NCI-H128 (cell line): Measurements from ENCODE around the gene ZNF784.
"Not testable (repeated sequence)": the region's sequence is repeated elsewhere in the genome, so short reads cannot be mapped to it uniquely, and the experiment has no call there.

ENCODE experiments used
- DNase-seq: peaks from one replicate; lab custom pipeline; 2025; ENCODE audit not compliant: unreplicated experiment; lab: John Stamatoyannopoulos, UW

The ZNF784 gene

DNA sequence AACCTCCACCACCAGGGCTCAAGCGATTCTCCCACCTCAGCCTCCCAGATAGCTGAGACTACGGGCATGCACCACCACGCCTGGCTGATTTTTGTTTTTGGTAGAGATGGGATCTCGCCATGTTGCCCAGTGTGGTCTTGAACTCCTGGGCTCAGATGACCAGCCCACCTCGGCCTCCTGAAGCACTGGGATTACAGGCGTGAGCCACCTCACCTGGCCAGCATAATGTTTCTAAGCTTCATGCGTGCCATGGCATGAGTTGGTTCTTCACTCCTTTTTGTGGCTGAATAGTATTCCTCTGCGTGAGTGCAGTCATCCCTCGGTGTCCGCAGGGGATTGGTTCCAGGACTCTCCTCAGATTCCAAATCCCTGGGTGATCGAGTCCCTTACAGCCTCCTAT is 39.5 kb downstream of the ZNF784 start:
- DNase-seq = no peak

DNA sequence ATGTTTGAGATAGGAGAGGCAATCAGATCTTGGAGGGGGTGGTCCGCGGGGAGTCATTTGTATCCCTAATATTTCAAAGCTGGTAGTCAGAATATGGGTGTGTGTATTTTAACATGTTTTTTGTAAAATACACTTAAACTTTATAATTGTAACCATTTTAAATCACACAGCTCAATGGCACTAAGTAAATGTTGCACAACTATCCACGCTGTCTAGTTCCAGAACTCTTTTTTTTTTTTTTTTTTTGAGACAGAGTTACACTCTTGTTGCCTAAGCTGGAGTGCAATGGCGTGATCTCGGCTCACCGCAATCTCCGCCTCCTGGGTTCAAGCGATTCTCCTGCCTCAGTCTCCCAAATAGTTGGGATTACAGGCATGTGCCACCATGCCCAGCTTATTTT is 40.5 kb downstream of the ZNF784 start:
- not testable (repeated sequence) for DNase-seq

DNA sequence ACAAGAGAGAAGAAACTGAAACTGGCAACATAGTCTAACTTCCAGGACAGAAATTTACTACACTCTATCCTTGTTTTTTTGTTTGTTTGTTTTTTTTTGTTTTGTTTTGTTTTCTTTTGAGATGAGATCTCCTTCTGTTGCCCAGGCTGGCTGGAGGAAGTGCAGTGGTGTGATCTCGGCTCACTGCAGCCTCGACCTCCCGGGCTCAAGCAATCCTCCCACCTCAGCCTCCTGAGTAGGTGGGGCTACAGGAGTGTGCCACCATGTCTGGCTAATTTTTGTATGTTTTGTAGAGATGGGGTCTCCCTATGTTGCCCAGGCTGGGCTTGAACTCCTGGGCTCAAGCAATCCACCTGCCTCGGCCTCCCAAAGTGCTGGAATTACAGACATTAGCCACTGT is 42.1 kb downstream of the ZNF784 start:
- DNase-seq = not testable (repeated sequence)

DNA sequence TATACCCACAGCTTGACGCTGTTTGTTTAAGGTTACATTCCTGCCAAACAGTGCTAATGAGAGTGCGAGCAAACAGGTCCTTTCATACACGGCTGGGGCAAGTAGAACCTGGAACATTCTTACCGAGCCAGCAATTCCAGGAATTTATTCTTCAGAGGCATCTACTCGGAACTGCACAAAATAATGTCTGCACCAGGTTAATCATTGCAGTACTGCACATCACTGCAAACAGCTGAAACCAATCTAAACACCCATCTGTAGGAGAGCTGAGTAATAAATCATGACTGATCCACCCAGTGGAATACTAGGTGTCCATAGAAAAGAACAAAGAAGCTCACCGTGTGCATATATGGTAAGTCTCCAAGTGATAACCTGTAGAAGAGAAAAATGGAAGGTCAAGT is 42.5 kb downstream of the ZNF784 start:
- DNase-seq = no peak

DNA sequence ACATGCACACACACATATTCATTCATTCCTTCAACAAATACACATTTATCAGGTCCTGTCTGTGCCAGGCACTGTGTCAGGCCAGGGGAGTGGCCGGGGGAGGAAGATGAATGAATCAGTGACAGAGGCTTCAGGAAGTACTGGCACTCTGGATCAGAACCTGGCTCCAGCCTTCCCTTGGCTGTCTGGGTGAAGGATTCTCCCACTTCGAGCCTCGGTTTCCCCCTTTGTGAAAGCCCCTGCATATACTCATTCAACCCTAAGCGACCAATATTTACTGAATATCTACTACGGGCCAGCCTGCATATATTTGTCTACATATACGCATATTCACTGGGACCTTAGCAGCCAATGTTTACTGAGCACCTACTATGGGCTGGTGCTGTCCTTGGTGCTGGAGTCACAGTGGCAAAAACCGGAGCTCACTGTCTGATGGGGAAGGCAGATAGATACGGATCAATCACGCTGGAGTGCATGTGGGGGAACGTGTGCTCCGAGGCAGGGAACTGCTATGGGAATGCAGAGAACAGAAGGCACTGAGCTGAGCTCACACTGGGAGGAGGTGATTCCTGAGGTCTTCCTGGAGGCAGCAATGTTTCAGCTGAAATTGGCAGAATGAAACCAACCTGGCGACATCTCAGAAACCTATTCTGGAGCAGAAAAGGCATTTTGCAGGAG is 43.1 kb downstream of the ZNF784 start:
- no peak for DNase-seq

DNA sequence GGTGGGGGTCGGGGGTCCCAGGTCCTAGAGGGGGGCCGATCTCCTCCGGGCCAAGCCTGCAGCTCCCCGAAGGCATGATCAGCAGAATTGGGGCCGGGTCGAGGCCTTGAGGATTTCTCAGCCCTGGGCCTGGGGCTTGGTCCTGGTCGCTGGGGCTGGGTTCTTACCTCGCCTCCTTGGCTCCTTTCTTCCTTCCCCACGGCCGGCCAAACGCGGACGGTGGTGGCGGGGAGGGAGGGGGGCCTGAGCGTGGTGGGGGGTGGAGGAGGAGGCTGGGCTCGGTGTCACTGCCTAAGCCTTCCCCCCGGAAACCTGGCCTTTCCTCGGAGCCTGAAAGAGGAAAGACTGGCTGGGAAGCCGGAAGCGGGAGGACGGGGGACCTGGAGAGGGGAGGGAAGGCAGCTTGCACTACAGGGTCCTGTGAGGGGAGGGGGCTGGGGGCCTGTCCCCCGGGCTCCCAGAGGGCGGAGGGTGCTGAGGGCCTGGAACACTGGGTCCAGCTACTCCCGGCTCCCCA is 43.7 kb downstream of the ZNF784 start, which contains the start of gene ZNF579:
Gene ZNF579, minus strand, starts transcription at position 221 of the 517 bp plus-strand sequence. CDS start 1,209 bp downstream, outside the sequence.
- DNase-seq = peak; percentile 83

DNA sequence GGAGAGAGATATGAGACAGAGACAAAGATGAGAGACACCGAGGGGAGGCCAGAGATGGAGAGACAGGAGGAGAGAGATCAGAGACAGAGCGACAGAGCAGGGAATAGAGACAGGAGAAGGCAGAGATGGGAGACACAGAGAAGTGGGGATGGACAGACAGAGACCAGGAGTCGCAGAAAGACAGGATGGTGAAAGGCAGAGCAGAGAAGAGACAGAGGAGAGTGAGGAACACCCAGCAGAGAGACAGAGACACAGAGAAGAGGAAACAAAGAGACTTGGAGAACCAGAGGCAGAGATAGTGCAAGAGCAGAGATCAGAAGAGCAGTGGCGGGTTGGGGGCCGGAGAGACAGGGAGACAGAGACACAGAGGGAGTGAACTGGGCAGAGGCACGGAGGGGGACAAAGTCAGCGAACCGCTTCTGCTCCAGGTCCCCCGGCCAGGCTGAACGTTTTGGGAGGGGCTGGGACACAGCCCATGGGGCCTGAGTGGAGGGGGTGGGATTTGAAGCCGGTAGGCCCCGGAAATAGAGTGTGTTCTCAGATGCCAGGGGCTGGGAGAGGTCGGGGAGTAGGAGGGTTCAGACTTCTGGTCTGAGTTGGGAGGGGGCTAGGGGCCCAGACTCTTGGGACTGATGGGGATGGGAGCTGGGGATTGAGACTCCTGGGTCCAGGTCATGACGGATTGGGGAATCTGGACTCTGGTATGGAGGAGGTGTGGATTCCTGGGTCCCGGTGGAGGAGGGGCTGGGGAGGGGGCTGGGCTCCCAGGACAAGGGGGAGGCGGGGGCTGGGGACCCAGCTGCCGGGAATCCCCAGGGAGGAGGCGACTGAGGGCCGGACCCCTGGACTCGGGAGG is 44.4 kb downstream of the ZNF784 start:
- no peak for DNase-seq

DNA sequence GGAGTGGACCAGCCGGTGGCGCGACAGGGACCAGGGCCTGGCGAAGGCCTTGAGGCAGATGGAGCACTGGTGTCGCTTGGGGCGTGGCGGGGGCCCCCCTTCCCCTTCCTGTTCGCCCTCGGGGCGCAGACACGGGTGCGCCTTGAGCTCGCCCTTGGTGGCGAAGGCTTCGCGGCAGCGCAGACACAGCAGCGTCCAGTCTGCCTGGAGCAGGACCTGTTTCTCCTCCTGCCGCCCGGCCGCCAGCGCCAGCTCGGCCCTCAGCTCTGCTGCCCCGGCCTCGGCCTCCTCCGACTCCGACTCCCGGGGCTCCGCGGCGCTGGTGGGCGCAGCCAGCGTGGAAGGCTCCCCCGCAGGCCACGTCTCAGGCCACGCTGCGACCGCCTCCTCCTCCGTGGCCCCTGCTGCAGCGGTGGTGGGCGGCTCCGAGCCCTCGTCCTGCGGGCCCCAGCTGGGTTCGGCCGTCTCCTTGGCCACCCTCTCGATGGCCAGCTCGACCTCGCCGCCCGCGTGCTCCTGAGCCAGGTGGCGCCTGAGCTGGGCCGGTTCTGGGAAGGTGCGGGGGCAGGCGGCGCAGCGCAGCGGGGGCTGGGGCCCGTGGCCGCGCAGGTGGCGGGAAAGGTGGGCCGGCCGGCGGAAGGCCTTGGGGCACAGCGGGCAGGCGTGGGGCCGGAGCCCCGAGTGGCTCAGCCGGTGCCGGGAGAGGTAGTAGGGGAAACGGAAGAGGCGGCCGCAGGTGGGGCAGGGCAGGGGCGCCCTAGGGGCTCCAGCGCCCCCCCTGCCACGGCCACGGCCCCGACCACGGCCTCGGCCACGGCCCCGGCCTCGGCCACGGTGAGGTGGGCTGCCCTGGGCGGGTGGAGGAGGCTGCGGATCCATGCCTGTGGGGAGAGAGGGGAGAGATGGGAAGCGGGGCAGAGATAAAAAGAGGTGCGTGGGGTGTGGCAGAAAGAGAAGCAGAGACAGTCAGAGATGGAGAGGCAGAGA is 45.3 kb downstream of the ZNF784 start:
- DNase-seq = no peak

DNA sequence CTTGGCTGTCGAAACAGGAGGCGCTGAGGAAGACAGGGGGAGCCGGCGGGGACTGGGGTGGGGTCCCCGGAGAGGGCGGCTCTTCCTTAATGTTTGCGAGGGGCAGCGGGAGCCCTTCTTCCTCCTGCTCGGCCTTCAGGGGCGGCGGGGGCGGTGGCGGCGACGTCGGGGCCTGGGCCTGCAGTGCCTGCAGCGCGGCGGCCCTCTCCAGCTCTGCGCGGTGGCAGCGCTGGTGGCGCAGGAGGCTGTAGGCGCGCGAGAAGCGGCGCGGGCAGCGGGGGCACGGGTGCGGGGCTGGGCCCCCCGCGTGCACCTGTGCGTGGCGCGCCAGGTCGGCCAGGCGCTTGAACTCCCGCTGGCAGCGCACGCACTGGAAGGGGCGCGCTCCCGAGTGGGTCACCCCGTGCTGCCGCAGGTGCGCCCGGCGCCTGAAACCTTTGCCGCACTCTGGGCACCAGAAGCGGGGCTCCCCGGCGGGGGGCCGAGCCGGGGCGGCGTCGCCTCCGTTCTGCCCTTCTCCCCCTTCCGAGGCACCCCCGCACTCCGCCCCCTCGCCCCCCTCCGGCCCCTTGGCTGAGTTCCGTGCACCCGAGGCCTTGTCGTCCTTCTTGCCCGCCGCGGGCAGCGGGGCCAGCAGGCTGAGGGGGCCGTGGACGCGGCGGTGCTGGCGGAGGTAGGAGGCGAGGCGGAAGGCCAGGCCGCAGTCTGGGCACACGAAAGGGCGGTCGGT is 46.2 kb downstream of the ZNF784 start:
- DNase-seq = no peak

DNA sequence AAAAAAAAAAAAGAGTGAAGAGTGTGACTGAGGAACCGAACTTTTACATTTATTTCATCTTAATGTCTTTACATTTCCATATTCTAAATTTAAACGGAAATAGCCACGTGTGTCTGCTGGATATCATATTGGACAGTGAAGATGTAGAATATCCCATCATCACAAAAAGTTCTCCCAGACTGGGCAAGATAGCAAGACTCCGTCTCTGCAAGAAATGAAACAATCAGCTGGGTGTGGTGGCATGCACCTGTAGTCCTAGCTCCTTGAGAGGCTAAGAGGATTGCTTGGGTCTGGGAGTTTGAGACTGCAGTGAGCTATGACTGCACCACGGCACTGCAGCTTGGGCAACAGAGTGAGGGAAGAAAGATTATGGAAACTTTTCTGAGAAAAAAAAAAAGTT is 47.6 kb downstream of the ZNF784 start:
- DNase-seq = no peak

DNA sequence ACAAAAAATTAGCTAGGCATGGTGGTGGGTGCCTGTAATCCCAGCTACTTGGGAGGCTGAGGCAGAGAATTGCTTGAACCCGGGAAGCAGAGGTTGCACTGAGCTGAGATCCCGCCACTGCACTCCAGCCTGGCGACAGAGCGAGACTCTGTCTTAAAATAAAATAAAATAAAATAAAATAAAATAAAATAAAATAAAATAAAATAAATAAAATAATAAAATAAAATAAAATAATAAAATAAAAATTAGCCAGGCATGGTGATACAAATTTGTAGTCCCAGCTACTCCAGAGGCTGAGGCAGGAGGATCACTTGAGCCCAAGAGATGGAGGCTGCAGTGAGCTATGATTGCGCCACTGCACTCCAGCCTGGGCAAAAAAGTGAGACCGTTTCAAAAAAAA is 50.4 kb downstream of the ZNF784 start:
- DNase-seq = not testable (repeated sequence)
